GM18858 (cell line): Measurements from ENCODE around the gene LHPP.

Source experiments
- ATAC-seq: cut with Tn5 transposase; IDR thresholded peaks from one replicate; pipeline ENCODE4 v1.9.1; 2021; ENCODE audit not compliant: unreplicated experiment

Gene LHPP

GRCh38 chr10:124637746-124638145 is 176.1 kb downstream of the LHPP start:
- no peak for ATAC-seq

GRCh38 chr10:124639206-124639605 is 177.6 kb downstream of the LHPP start:
- no peak for ATAC-seq

- ATAC-seq = no peak
Observed at GRCh38 chr10:124639646-124640045, 178.0 kb downstream of the LHPP start.

GRCh38 chr10:124640056-124640455 is 178.4 kb downstream of the LHPP start:
- ATAC-seq = no peak

GRCh38 chr10:124640538-124641231 is 179.1 kb downstream of the LHPP start:
- ATAC-seq = no peak

- ATAC-seq = no peak
Observed at GRCh38 chr10:124641282-124642087, 179.9 kb downstream of the LHPP start.

- no peak for ATAC-seq
Observed at GRCh38 chr10:124642088-124642710, 180.6 kb downstream of the LHPP start.

GRCh38 chr10:124643330-124644009 is 181.8 kb downstream of the LHPP start:
- no peak for ATAC-seq

GRCh38 chr10:124644236-124644635 is 182.6 kb downstream of the LHPP start:
- no peak for ATAC-seq

- ATAC-seq = no peak
Observed at GRCh38 chr10:124644771-124645415, 183.3 kb downstream of the LHPP start.

- ATAC-seq = no peak
Observed at GRCh38 chr10:124645467-124646095, 184.0 kb downstream of the LHPP start.

- no peak for ATAC-seq
Observed at GRCh38 chr10:124646483-124647352, 185.1 kb downstream of the LHPP start.

- ATAC-seq = peak; percentile 37
Observed at GRCh38 chr10:124647421-124648130, 186.0 kb downstream of the LHPP start.

- no peak for ATAC-seq
Observed at GRCh38 chr10:124648131-124648475, 186.5 kb downstream of the LHPP start.

- no peak for ATAC-seq
Observed at GRCh38 chr10:124648738-124649137, 187.1 kb downstream of the LHPP start.

- ATAC-seq = no peak
Observed at GRCh38 chr10:124649214-124649613, 187.6 kb downstream of the LHPP start.

GRCh38 chr10:124650263-124650662 is 188.6 kb downstream of the LHPP start:
- ATAC-seq = no peak

- ATAC-seq = no peak
Observed at GRCh38 chr10:124650820-124651401, 189.3 kb downstream of the LHPP start.
